IPS-20b (cell line): ENCODE measurements around the gene PLCG2.

Source experiments
- H3K27ac ChIP-seq: one replicate; pipeline ENCODE4 v1.5.1; 2013; ENCODE audit warnings: low read length
- H3K27me3 ChIP-seq: 2 replicates; pipeline ENCODE4 v1.6.1; 2013; ENCODE audit warnings: mild to moderate bottlenecking, low read length, inconsistent platforms; ENCODE audit not compliant: insufficient read depth
- H3K36me3 ChIP-seq: 2 replicates; pipeline ENCODE4 v1.6.1; 2013; ENCODE audit warnings: low read depth, mild to moderate bottlenecking, inconsistent platforms, low read length, moderate library complexity; ENCODE audit not compliant: insufficient read depth
- H3K4me1 ChIP-seq: 2 replicates; pipeline ENCODE4 v1.6.1; 2013; ENCODE audit warnings: mild to moderate bottlenecking, control low read depth, inconsistent platforms, low read length, moderate library complexity; ENCODE audit not compliant: insufficient read depth
- H3K4me3 ChIP-seq: 2 replicates; pipeline ENCODE4 v1.5.1; 2013; ENCODE audit warnings: mild to moderate bottlenecking, low read length, inconsistent platforms
- H3K9ac ChIP-seq: 2 replicates; pipeline ENCODE4 v1.6.1; 2013; ENCODE audit warnings: low read depth, mild to moderate bottlenecking, inconsistent platforms, low read length, moderate library complexity
- H3K9me3 ChIP-seq: 2 replicates; pipeline ENCODE4 v1.6.1; 2013; ENCODE audit warnings: mild to moderate bottlenecking, low read depth, low read length, inconsistent platforms; ENCODE audit not compliant: insufficient read depth

PLCG2 gene

DNA sequence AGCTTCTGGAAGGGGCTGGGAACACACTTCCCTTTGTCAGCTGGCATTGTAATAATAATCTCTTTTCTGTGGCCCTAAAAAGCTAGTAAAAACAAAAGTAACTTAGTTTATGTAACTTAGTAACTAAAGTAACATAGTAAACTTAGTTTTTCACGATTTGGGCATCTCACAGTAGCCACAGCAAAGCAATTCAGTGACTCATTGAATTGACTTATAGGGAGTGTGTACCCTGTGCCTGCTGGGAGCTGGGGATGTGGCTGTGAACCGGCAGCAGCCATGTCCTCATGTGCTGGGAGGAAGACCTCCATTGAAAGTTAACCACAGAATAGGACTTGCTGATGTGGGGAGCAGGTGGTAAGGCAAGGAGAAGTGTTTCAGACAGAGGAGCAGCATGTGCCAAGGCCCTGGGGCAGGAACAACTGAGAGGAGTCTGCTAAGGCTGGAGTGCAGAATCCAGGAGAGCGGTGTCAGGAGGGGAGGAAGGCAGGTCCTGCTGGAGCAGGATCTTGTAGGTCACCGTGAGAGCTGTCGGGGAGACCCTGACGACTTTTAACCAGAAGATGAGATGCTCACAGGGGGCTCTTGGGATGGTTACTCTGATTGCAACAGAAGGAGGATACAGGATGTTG, 112.8 kb downstream of the PLCG2 start:
- Histone ChIP-seq H3K4me1 (no peaks in the 10 kb centered on the region), H3K9me3 (no peaks in the 10 kb centered on the region), H3K4me3 (no peak overlapping the region), H3K9ac (no peak overlapping the region), H3K27ac (no peak overlapping the region), H3K27me3 (no peaks in the 10 kb centered on the region), H3K36me3 (no peaks in the 10 kb centered on the region)

DNA sequence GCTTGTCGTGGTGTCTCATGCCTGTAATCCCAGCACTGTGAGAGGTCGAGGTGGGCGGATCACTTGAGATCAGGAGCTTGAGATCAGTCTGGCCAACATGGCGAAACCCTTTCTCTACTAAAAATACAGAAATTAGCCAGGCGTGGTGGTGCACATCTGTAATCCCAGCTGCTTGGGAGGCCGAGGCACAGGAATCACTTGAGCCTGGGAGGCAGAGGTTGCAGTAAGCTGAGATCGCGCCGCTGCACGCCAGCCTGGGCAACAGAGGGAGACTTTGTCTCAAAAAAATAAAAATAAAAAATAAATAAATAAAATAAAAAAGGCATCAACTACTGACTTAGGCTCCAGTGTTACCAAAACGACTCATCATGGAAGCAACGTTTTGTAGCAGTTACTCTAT, 115.5 kb downstream of the PLCG2 start:
- no peak overlapping the region for H3K9ac ChIP-seq
- no peak overlapping the region for H3K27ac ChIP-seq
- no peaks in the 10 kb centered on the region for H3K4me1 ChIP-seq
- H3K4me3 ChIP-seq, result no peak overlapping the region
- H3K36me3 ChIP-seq, result no peaks in the 10 kb centered on the region
- H3K9me3 ChIP-seq, result no peaks in the 10 kb centered on the region
- H3K27me3 ChIP-seq, result no peaks in the 10 kb centered on the region

DNA sequence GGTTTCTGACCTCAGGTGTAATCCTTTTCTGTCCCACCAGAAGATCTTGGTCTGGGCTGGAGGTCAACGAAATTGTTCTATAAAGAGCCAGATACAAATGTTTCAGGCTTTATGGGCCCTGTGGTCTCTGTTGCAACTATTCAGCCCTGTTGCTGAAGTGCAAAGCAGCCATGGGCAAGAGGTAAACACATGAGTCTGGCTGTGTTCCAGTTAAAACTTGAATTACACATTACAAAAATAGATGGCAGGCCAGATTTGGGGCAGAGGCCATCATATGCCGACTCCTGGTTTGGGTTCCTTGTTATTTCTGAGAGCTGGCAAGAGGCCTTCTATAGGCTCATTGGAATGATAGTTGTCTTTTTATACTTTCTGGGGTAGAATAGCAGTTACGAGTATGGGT, 117.8 kb downstream of the PLCG2 start:
- H3K36me3 ChIP-seq, result no peaks in the 10 kb centered on the region
- H3K4me1 ChIP-seq, result no peaks in the 10 kb centered on the region
- H3K9ac ChIP-seq, result no peak overlapping the region
- H3K4me3 ChIP-seq, result no peak overlapping the region
- H3K27ac ChIP-seq, result no peak overlapping the region
- no peaks in the 10 kb centered on the region for H3K27me3 ChIP-seq
- no peaks in the 10 kb centered on the region for H3K9me3 ChIP-seq

DNA sequence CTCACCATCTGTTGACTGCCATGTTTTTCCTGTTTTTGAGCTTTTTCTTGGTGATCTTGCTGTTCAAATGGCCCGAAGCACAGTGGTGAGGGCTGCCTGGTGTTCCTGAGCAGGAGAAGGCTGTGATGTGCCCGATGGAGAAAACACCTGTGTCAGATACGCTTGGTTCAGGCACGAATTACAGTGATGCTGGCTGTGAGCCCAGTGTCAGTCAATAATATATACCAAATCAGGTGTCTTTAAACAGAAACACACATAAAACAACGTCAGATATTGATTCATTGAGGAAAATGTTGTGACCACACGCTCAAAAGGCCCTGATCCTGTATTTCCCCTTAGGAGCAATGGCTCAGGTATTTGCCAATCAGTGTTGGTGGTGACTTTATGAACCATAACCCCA, 120.5 kb downstream of the PLCG2 start:
- no peak overlapping the region for H3K27ac ChIP-seq

DNA sequence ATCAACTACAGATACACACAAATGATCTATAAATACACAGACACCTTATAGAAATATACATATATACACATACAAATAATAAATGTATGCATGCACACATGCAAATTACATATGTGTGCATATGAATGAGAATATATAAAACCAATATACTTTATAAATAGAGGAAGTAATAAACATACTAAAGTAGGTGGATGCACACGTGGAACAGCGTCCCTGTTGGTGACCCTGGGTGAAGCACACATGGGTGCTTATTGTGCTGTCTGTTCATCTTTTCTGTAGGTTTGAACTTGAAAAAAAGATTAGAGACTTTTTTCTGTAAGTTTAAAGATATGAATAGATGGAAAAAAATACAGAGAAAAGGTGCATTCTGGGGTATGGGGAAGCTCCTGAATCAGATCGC, 120.9 kb downstream of the PLCG2 start:
- no peak overlapping the region for H3K27ac ChIP-seq
- H3K4me1 ChIP-seq, result no peaks in the 10 kb centered on the region
- H3K9ac ChIP-seq, result no peak overlapping the region
- H3K4me3 ChIP-seq, result no peak overlapping the region
- H3K27me3 ChIP-seq, result no peaks in the 10 kb centered on the region
- H3K9me3 ChIP-seq, result no peaks in the 10 kb centered on the region
- H3K36me3 ChIP-seq, result no peaks in the 10 kb centered on the region

More for the DNA sequence above, 120.5 kb downstream of the PLCG2 start:
- Histone ChIP-seq H3K4me3 (no peak overlapping the region), H3K36me3 (no peaks in the 10 kb centered on the region), H3K9me3 (no peaks in the 10 kb centered on the region), H3K9ac (no peak overlapping the region), H3K4me1 (no peaks in the 10 kb centered on the region), H3K27me3 (no peaks in the 10 kb centered on the region)

DNA sequence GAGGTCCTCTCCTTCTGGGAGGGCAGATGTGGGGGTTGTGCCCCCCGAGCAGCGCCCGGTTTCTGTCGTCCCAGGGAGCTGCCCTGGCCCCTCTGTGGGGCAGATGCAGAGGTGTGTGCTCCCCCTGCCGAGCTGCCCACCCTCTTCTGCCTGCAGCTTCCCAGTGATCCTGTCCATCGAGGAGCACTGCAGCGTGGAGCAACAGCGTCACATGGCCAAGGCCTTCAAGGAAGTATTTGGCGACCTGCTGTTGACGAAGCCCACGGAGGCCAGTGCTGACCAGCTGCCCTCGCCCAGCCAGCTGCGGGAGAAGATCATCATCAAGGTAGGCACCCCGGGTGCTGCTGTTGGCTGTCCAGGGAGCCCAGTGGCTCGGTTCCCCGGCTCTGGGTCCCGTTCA, 121.4 kb downstream of the PLCG2 start:
- no peaks in the 10 kb centered on the region for H3K9me3 ChIP-seq
- no peak overlapping the region for H3K27ac ChIP-seq
- H3K9ac ChIP-seq, result no peak overlapping the region
- no peaks in the 10 kb centered on the region for H3K27me3 ChIP-seq
- no peaks in the 10 kb centered on the region for H3K4me1 ChIP-seq
- H3K36me3 ChIP-seq, result no peaks in the 10 kb centered on the region
- no peak overlapping the region for H3K4me3 ChIP-seq

DNA sequence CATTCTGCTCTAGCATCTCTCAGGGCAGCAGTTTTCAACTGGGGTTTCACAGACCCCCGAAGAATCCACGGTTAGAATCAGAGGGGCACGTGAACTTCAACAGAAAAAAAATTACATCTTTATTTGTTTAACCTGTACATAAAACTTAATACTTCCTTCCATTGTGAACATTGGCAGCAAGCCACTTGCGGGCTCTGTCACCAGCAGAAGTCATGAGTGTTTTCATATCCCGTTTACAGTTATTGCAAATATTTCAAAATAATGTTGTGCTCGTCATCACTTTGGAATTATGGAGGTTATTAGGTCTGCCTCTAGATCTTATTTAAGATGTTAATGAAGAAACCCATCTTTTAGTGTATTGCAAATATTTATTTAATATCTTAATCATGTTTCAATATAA, 122.4 kb downstream of the PLCG2 start:
- no peaks in the 10 kb centered on the region for H3K4me1 ChIP-seq
- no peak overlapping the region for H3K4me3 ChIP-seq
- no peak overlapping the region for H3K9ac ChIP-seq
- no peak overlapping the region for H3K27ac ChIP-seq
- no peaks in the 10 kb centered on the region for H3K9me3 ChIP-seq
- H3K27me3 ChIP-seq, result no peaks in the 10 kb centered on the region
- H3K36me3 ChIP-seq, result no peaks in the 10 kb centered on the region

DNA sequence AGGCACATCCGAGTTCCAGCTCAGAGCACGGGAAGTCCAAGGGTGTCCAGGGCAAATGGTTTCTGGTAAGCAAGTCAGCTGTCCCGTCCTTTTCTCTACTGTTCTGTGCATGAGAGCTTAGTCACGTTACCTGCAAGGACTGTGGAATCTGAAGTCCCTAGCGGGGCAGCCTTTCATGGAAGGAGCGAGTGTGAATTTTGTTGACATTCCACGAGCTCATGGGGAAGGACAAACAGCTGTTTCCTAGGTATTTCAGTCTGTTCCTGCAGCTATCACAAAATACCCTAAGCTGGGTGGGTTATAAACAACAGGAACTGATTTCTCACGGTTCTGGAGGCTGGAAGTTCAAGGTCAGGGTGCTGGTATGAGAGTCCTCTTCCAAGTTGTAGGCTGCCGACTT, 122.9 kb downstream of the PLCG2 start:
- Histone ChIP-seq H3K27ac (no peak overlapping the region), H3K4me1 (no peaks in the 10 kb centered on the region), H3K27me3 (no peaks in the 10 kb centered on the region), H3K9me3 (no peaks in the 10 kb centered on the region), H3K36me3 (no peaks in the 10 kb centered on the region), H3K4me3 (no peak overlapping the region), H3K9ac (no peak overlapping the region)

DNA sequence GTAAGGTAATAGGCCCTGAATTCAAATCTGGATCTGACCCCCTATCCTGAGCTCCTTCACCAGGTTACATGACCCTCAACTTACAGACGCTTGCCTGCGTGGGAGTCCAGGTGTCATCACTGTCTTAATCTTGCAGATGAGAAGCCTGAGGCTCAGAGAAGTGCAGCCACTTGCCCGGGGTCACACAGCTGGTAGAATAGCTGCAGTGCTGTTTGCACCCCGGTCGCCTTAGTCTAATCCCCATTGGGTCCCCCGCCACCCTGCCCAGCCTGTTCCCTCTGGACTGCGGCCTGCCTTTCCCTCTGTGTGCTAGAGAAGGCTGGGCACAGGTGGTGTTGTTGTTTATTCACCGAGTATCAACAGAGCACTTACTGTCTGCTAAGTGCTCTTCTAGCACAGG, 125.2 kb downstream of the PLCG2 start:
- Histone ChIP-seq H3K27ac (no peak overlapping the region), H3K27me3 (no peaks in the 10 kb centered on the region), H3K4me1 (no peaks in the 10 kb centered on the region), H3K4me3 (no peak overlapping the region), H3K9ac (no peak overlapping the region), H3K9me3 (no peaks in the 10 kb centered on the region), H3K36me3 (no peaks in the 10 kb centered on the region)

DNA sequence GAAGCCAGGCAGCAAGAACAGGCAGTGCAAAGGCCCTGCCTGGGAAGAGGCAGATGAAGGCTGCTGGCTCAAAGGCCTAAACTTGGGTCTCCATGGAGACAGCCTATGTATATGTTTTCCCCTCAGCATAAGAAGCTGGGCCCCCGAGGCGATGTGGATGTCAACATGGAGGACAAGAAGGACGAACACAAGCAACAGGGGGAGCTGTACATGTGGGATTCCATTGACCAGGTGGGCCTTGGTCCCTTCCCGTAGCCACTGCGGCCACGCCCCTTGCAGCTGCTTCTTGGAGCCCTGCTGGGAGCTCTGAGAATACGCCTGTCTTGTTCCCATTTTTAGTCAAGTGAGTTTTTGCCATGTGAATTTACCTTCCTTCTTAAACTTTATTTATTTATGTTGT, 126.2 kb downstream of the PLCG2 start:
- Histone ChIP-seq H3K27ac (no peak overlapping the region), H3K9me3 (no peaks in the 10 kb centered on the region), H3K9ac (no peak overlapping the region), H3K4me3 (no peak overlapping the region), H3K36me3 (no peaks in the 10 kb centered on the region), H3K27me3 (no peaks in the 10 kb centered on the region), H3K4me1 (no peaks in the 10 kb centered on the region)

DNA sequence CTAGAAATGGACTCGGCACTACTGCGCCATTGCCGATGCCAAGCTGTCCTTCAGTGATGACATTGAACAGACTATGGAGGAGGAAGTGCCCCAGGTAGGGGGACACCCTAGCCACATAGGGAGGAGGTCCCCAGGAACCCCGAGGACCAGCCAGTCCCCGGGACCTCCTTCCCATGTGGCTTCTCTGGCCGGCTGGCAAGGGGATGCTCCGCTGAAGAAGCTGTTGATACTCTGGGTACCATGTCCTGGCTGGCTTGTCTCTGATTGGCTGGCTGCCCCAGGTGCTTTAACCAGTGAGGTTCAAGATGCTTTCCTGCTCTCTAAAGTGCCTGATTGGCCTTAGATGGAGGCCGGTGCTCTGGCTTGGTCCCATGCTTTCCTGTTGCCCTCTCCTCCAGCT, 128.6 kb downstream of the PLCG2 start:
- Histone ChIP-seq H3K36me3 (no peaks in the 10 kb centered on the region), H3K4me3 (no peak overlapping the region), H3K9me3 (no peaks in the 10 kb centered on the region), H3K27ac (no peak overlapping the region), H3K9ac (no peak overlapping the region), H3K4me1 (no peaks in the 10 kb centered on the region), H3K27me3 (no peaks in the 10 kb centered on the region)

DNA sequence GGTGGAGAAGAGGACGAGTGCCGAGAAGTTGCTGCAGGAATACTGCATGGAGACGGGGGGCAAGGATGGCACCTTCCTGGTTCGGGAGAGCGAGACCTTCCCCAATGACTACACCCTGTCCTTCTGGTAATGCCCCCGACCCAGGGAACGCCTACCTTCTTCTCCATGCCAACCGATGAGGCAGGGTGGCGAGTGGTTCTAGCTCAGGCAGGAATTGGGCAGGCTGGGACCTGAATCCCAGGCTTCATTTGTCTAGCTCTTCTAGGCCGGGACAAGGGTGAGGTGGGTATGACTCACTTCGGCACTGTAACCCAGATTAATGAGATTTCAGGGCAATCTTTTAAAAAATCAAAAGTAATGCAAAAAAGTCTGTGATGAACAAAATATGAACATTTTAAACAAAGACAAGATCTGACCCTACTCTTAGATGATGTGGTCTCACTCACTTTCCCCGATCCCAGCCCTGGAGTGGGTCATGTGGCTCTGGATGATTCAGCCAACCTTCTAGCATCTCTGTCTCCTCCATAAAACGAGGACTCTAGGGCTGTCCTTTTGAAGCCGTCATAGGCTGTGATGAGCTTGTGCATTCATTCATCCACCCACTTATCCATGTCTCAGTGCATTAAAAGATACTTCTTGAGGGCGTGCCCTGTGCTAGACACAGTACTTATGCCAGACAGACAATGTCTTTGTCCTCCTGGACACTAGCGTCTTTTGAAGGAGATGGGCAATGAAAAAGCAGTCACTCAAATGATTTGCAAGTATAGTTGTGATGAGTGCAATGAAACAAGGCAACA, 129.6 kb downstream of the PLCG2 start:
- Histone ChIP-seq H3K9me3 (no peaks in the 10 kb centered on the region), H3K4me1 (no peaks in the 10 kb centered on the region), H3K4me3 (no peak overlapping the region), H3K9ac (no peak overlapping the region), H3K27me3 (no peaks in the 10 kb centered on the region), H3K36me3 (no peaks in the 10 kb centered on the region), H3K27ac (no peak overlapping the region)
